HepG2 (cell line): ENCODE results near the gene FAM219B. TPM values are rescaled to one million over a fixed set of nuclear protein-coding genes. Genes with fewer than 3 reads are reported as not detected.

Source experiments
- ATF7-NPFF ChIP-seq: sonication (generic); formaldehyde crosslinking; IDR thresholded peaks from 2 replicates; pipeline ENCODE4 v1.8.1; 2023; ENCODE audit warnings: mild to moderate bottlenecking, low read depth, missing genetic modification reagents, moderate library complexity
- CAMTA2 ChIP-seq: sonication (generic); formaldehyde crosslinking; IDR thresholded peaks from 2 replicates; pipeline ENCODE4 v1.4.0; 2020; ENCODE audit warnings: mild to moderate bottlenecking, missing genetic modification reagents, borderline replicate concordance
- DNMT1 ChIP-seq: sonication (generic); formaldehyde crosslinking; IDR thresholded peaks from 2 replicates; pipeline ENCODE4 v1.5.1; 2020; ENCODE audit warnings: mild to moderate bottlenecking, missing genetic modification reagents
- FOXM1 ChIP-seq: sonication (generic); formaldehyde crosslinking; IDR thresholded peaks from 2 replicates; pipeline ENCODE4 v1.5.0; 2020; ENCODE audit warnings: missing genetic modification reagents
- ISX ChIP-seq: sonication (generic); formaldehyde crosslinking; conservative IDR thresholded peaks from 2 replicates; pipeline ENCODE4 v1.5.0; 2020; ENCODE audit warnings: missing genetic modification reagents
- MBD4 ChIP-seq: IDR thresholded peaks from 2 replicates; pipeline ENCODE4 v1.6.1; 2012; ENCODE audit warnings: low read length, inconsistent platforms, borderline replicate concordance
- MED1 ChIP-seq: sonication (generic); formaldehyde crosslinking; IDR thresholded peaks from 2 replicates; pipeline ENCODE4 v1.4.0; 2020; ENCODE audit warnings: missing genetic modification reagents
- SRSF9 ChIP-seq: fragments of 200-400 bp; formaldehyde crosslinking; IDR thresholded peaks from 2 replicates; pipeline ENCODE4 v1.6.1; 2018; ENCODE audit warnings: borderline replicate concordance, mild to moderate bottlenecking, low read depth, low read length; ENCODE audit not compliant: insufficient read depth, poor library complexity, severe bottlenecking
- ZNF205 ChIP-seq: IDR thresholded peaks from 2 replicates; pipeline ENCODE4 v1.6.1; 2018; ENCODE audit warnings: missing biosample characterization, missing genetic modification reagents
- ZNF251 ChIP-seq: sonication (generic); formaldehyde crosslinking; IDR thresholded peaks from 2 replicates; pipeline ENCODE4 v1.9.0; 2021; ENCODE audit warnings: mild to moderate bottlenecking, missing genetic modification reagents
- ZNF263 ChIP-seq: sonication (generic); formaldehyde crosslinking; IDR thresholded peaks from 2 replicates; pipeline ENCODE4 v1.4.0; 2020; ENCODE audit warnings: missing genetic modification reagents
- ZNF331 ChIP-seq: sonication (generic); formaldehyde crosslinking; IDR thresholded peaks from 2 replicates; pipeline ENCODE4 v1.4.0; 2020; ENCODE audit warnings: missing genetic modification reagents
- ZNF510 ChIP-seq: sonication (generic); formaldehyde crosslinking; IDR thresholded peaks from 2 replicates; pipeline ENCODE4 v1.4.0; 2020; ENCODE audit warnings: low read depth, mild to moderate bottlenecking, missing genetic modification reagents
- polyA plus RNA-seq, 8 experiments: library from polyadenylated mRNA; depleted of rRNA in 3 of 8; stranded (reverse) in 7 of 8; unstranded in 1 of 8; fragments of >200 nt; fragmentation: Illumina TruSeq in 4 of 8; extraction: Trizol in 4 of 8; gene quantifications; 2 replicates each; pipeline versions ENCODE4 v1.2.1 to v1.2.3, GENCODE V29; 2011 to 2016; ENCODE audit warnings: low read depth in 4 of 8, missing spikeins in 1 of 8, mixed read lengths in 1 of 8; ENCODE audit not compliant: insufficient read depth in 1 of 8
- total RNA-seq, 5 experiments: library from RNA; depleted of rRNA; stranded (reverse); fragments of >200 nt; fragmentation: Illumina TruSeq; extraction: Trizol; gene quantifications; 2 replicates each; pipeline ENCODE4 v1.2.3, GENCODE V29; 2016; ENCODE audit warnings: low read depth in 1 of 5
- TF ChIP-seq, protein P1 (sequence below): sonication (generic); formaldehyde crosslinking; IDR thresholded peaks from 2 replicates; pipeline ENCODE4 v1.4.0; 2020; ENCODE audit warnings: missing genetic modification reagents, borderline replicate concordance
- TF ChIP-seq, protein P2 (sequence below): sonication (generic); formaldehyde crosslinking; IDR thresholded peaks from 2 replicates; pipeline ENCODE4 v1.8.0; 2022; ENCODE audit warnings: mild to moderate bottlenecking, missing genetic modification reagents, moderate library complexity
- TF ChIP-seq, protein P3 (sequence below): sonication (generic); formaldehyde crosslinking; IDR thresholded peaks from 2 replicates; pipeline ENCODE4 v1.4.0; 2020; ENCODE audit warnings: low read depth, mild to moderate bottlenecking, missing genetic modification reagents
- TF ChIP-seq, protein P4 (sequence below): sonication (generic); formaldehyde crosslinking; conservative IDR thresholded peaks from 2 replicates; pipeline ENCODE4 v1.4.0; 2020; ENCODE audit warnings: mild to moderate bottlenecking, missing genetic modification reagents, moderate library complexity
- TF ChIP-seq, protein P5 (sequence below): sonication (generic); formaldehyde crosslinking; IDR thresholded peaks from 2 replicates; pipeline ENCODE4 v1.9.0; 2021; ENCODE audit warnings: missing genetic modification reagents, mild to moderate bottlenecking, borderline replicate concordance

Gene FAM219B
- total and polyA plus RNA-seq, 2 of the 13 experiments (the other 11 are each of a cell fraction or from before 2014, with no cell fraction given): 36.6 to 50.2 TPM

DNA sequence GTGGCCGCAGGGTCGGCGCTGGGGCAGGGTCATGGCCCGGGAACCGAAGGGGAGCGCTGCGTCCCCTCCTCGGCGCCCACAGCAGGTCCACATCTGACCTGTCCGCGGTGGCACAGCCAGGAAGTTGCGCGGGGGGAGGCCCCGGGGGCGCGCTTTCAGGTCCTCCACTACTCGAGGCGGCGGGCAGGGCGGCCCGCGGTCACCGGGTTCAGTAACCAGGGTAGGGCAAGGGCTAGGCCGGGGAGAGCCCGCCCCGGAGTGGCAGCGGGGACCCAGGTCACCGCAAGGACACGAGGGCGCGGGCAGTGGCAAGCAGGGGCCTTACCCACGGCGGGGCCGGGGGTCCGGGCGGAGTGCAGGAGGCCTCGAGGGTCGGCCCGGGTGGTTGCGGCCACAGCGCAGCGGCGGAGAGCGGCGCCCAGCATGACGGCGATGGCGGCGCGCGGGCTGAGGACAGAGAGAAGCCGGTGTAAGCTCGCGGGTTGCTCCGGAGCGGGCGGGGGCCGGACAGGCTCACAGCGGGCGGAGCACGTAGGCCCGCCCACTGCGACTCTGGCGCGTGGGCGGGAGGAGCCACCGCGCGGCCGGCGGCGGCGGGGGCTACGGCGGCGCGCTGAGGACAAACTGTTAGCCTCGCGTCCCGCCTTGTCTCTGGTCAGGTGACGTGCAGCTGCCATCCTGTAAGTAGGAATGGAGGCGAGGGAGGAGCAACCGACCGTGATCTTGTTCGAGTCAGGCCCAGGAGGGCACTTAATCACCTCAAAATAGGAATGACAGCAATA lies 31.1 kb upstream of the FAM219B start, which contains the start of gene COX5A (continued):
- TF ChIP-seq, protein P1, sequence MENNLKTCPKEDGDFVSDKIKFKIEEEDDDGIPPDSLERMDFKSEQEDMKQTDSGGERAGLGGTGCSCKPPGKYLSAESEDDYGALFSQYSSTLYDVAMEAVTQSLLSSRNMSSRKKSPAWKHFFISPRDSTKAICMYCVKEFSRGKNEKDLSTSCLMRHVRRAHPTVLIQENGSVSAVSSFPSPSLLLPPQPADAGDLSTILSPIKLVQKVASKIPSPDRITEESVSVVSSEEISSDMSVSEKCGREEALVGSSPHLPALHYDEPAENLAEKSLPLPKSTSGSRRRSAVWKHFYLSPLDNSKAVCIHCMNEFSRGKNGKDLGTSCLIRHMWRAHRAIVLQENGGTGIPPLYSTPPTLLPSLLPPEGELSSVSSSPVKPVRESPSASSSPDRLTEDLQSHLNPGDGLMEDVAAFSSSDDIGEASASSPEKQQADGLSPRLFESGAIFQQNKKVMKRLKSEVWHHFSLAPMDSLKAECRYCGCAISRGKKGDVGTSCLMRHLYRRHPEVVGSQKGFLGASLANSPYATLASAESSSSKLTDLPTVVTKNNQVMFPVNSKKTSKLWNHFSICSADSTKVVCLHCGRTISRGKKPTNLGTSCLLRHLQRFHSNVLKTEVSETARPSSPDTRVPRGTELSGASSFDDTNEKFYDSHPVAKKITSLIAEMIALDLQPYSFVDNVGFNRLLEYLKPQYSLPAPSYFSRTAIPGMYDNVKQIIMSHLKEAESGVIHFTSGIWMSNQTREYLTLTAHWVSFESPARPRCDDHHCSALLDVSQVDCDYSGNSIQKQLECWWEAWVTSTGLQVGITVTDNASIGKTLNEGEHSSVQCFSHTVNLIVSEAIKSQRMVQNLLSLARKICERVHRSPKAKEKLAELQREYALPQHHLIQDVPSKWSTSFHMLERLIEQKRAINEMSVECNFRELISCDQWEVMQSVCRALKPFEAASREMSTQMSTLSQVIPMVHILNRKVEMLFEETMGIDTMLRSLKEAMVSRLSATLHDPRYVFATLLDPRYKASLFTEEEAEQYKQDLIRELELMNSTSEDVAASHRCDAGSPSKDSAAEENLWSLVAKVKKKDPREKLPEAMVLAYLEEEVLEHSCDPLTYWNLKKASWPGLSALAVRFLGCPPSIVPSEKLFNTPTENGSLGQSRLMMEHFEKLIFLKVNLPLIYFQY: no peak; the same call in 1 of the 2 replicates
- TF ChIP-seq ZNF331 (CRISPR knock-in tag) (peak; percentile 68; the same call in 1 of the 2 replicates), FOXM1 (CRISPR knock-in tag) (0 out of 2 replicates have a peak, but pooled peaks have one; percentile 35), DNMT1 (CRISPR knock-in tag) (peak; percentile 55; the same call in 1 of the 2 replicates), ATF7-NPFF (CRISPR knock-in tag) (peak; percentile 96), ISX (CRISPR knock-in tag) (0 out of 2 replicates have a peak, but pooled peaks have one; percentile 58), MED1 (CRISPR knock-in tag) (peak; percentile 79), ZNF263 (CRISPR knock-in tag) (peak; percentile 23; the same call in 1 of the 2 replicates), ZNF205 (CRISPR knock-in tag) (no peak; the same call in 1 of the 2 replicates), SRSF9 (no peak), CAMTA2 (no peak; the same call in 1 of the 2 replicates), ZNF510 (CRISPR knock-in tag) (0 out of 2 replicates have a peak, but pooled peaks have one; percentile 39), MBD4 (no peak), ZNF251 (CRISPR knock-in tag) (no peak)
- TF ChIP-seq, protein P2, sequence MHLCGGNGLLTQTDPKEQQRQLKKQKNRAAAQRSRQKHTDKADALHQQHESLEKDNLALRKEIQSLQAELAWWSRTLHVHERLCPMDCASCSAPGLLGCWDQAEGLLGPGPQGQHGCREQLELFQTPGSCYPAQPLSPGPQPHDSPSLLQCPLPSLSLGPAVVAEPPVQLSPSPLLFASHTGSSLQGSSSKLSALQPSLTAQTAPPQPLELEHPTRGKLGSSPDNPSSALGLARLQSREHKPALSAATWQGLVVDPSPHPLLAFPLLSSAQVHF (CRISPR knock-in tag): no peak
- TF ChIP-seq, protein P3, sequence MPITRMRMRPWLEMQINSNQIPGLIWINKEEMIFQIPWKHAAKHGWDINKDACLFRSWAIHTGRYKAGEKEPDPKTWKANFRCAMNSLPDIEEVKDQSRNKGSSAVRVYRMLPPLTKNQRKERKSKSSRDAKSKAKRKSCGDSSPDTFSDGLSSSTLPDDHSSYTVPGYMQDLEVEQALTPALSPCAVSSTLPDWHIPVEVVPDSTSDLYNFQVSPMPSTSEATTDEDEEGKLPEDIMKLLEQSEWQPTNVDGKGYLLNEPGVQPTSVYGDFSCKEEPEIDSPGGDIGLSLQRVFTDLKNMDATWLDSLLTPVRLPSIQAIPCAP: no peak
- TF ChIP-seq, protein P4, sequence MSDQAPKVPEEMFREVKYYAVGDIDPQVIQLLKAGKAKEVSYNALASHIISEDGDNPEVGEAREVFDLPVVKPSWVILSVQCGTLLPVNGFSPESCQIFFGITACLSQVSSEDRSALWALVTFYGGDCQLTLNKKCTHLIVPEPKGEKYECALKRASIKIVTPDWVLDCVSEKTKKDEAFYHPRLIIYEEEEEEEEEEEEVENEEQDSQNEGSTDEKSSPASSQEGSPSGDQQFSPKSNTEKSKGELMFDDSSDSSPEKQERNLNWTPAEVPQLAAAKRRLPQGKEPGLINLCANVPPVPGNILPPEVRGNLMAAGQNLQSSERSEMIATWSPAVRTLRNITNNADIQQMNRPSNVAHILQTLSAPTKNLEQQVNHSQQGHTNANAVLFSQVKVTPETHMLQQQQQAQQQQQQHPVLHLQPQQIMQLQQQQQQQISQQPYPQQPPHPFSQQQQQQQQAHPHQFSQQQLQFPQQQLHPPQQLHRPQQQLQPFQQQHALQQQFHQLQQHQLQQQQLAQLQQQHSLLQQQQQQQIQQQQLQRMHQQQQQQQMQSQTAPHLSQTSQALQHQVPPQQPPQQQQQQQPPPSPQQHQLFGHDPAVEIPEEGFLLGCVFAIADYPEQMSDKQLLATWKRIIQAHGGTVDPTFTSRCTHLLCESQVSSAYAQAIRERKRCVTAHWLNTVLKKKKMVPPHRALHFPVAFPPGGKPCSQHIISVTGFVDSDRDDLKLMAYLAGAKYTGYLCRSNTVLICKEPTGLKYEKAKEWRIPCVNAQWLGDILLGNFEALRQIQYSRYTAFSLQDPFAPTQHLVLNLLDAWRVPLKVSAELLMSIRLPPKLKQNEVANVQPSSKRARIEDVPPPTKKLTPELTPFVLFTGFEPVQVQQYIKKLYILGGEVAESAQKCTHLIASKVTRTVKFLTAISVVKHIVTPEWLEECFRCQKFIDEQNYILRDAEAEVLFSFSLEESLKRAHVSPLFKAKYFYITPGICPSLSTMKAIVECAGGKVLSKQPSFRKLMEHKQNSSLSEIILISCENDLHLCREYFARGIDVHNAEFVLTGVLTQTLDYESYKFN: peak; percentile 63
- TF ChIP-seq, protein P5, sequence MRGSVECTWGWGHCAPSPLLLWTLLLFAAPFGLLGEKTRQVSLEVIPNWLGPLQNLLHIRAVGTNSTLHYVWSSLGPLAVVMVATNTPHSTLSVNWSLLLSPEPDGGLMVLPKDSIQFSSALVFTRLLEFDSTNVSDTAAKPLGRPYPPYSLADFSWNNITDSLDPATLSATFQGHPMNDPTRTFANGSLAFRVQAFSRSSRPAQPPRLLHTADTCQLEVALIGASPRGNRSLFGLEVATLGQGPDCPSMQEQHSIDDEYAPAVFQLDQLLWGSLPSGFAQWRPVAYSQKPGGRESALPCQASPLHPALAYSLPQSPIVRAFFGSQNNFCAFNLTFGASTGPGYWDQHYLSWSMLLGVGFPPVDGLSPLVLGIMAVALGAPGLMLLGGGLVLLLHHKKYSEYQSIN (CRISPR knock-in tag): no peak; the same call in 1 of the 2 replicates
